GM15510 (cell line): Measurements from ENCODE around the gene EP400.
A peak's percentile ranks its signal among the peaks of the same experiment; 100 is the strongest.

Experiments used
- POLR2A ChIP-seq: IDR thresholded peaks from 3 replicates; pipeline ENCODE4 v1.6.1; 2011; ENCODE audit warnings: borderline replicate concordance; ENCODE audit not compliant: insufficient read length; ENCODE audit errors: extremely low read depth

Gene EP400

GRCh38 chr12:132077322-132078100 is 127.8 kb downstream of the EP400 start:
- no peak for TF ChIP-seq POLR2A

DNA sequence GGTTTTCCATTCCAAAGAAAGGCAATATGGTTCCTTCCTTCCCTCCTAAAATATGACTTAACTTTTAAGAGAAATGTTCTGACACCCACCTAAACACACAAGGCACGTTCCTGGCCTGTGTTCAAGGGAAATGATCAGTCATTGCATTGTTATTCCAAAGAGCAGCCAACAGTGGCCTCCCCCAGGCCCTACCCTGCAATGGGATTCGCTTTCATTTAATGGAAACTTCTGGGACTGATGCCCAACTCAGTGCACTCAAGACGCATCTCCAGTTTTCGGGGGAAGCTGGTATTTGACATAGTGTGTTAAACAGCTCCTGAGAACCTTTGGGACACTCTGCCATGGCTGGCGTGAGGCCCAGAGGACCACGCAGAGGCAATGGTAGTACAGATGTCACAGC is 128.4 kb downstream of the EP400 start:
- TF ChIP-seq POLR2A = no peak

- no peak for TF ChIP-seq POLR2A
Observed at GRCh38 chr12:132079200-132079599, 129.5 kb downstream of the EP400 start.

DNA sequence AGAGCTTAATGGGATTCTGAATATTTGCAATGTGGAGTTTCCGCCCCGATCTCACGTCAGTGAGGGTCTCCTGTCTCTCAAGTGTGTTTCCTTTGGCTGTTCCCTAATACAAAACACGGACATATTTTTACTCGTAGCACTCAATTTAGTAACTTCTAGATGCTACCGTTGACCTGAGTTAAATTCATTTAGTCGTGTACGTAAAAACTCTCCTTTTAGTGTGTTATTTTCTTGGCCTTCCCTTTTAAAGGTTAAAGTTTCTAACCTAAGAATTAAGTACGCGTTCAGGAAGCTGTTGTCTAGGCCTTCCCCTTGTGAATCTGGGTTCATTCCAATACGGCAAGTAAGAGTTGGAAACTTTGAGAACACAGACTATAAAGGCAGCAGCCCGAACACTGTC is 130.0 kb downstream of the EP400 start:
- no peak for TF ChIP-seq POLR2A

DNA sequence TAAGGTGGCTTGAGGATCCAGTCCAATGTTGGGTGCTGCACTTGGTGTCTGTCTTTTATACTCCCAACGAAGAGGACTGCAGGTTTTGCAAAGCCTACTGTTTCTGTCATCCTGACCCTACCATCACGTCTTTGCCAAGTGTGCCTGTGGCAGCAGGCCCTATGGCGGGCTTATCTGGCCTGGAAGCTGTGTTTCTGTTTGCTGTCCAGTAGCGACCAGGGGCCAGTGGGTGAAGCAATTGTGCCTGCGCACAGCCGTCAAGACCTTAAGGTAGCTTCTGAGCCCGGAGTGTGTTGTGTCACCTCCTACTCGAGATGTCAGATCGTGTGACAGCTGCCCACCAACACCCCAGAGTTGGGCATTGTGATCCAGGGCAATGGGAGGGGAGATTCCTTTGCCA is 131.7 kb downstream of the EP400 start:
- no peak for TF ChIP-seq POLR2A

DNA sequence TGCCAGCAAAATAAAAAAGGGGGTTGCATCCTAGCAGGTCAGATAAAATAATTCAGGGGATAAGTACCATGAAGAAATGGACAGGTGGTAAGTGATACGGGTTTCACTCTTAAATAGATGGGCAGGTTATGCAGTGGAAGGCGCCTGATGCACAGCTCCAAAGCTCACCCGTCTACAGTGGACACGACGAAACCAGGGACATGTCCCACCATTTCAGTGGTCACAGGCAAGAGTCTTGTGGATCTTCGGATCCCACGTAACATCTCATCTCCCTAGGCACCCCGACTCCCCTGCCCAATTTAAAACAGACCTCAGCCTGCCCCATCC is 133.8 kb downstream of the EP400 start:
- no peak for TF ChIP-seq POLR2A

DNA sequence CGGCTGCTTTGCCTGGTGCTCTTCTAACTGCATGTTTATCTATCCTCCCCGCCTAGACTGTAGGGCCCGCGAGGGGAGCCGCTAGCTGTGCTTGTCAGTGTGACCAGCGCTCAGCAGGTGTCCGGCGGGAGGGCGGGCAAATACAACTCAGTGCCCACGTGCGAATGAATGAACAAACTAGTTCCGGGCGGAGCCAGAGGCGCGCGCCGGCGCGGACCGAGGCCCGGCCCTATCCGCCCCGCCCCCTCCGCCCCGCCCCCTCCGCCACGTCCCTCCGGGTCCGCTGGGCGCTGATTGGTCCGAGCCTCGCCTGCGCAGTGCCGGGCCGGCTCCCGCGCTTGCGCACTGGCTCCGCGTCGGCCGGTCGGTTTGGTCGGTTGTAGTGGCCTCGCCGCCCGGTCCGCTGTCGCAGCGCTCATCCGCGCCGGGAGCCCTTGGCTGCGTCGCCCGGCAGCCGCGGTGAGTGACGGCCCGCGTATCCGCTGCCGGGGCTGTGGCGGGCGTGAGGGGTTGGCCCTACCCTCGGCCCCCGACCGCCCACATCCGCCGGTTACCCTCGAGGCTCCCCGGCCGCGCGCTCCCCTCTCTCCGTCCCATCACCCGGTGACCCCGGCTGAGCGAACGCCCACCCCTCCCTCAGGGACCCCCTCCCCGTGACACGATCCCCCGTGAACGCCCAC is 134.3 kb downstream of the EP400 start:
- peak; percentile 96 for TF ChIP-seq POLR2A

DNA sequence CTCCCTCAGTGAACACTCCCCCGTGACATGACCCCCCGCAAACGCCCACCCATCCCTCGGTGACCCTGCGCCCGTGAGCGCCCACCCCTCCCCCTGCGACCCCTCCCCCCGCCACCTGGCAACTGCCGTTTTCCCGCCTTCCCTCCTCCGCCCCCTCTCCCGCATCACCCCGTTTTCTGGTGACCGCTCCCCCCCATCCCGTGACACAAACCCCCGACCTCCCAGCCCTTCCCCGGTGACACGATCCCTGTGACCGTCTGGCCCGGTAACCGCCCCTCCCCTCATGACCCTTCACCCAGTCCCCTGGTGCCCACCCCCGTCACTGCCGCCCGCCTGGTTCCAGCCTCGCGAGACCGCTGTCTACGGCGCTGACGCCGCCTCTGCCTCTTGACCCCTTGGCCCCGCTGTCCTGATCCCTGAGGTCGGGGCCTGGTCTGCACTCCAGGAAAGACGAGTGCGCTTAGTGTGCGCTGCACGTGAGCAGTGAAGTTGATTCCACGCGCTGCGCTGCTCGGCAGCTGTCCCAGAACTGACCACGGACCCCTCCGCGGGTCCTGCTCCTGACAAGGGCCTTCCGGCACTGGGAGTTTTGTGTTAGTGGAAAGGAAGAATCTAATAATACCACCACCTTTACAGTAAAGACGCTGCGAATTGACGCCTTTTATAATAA is 135.0 kb downstream of the EP400 start:
- TF ChIP-seq POLR2A = peak; percentile 34

DNA sequence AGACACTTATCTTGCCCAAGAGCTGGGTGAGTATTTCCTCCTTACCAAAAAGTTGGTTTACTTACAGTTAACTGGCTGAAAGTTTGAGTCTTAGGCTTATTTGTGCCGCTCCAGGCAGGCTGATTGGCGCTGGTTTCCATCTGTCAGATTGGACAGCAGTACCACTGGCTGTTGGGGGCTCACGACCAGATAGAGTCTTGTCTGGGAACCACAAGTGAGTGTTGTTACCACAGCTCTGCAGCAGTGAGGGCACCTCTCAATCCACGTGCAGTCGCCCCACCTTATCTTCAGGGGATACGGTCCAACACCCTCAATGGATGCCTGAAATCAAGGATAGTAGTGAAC is 135.5 kb downstream of the EP400 start:
- TF ChIP-seq POLR2A = no peak

- TF ChIP-seq POLR2A = no peak
Observed at GRCh38 chr12:132089407-132089910, 139.7 kb downstream of the EP400 start.

DNA sequence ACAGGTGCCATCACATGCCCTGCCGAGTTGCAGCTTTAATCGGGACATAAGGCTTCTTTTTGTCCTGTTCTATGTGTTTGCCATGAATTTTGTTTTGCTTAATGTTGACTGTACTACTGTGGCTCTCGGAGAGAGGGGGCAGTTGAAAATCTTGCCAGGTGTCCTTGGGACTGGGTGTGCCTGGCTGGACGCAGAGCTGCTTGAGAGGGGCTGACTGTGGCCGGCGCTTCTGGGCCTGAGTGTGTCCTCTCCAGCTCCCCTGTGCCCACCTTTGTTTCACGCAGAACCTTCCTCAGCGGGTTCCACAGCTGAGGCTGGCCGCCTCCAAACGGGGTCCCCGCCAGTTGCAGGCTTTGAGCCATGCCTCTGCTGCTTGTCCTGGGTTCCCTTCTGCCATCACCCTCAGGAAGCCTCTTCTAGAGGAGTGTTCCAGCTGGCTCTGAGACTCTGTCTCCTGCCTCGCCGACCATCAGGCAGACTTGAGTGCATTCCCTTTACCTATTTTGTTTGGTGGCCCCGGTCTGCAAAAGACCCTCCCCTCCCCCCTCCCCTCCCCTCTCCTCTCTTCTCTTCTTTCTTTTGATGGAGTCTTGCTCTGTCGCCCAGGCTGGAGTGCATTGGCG is 144.6 kb downstream of the EP400 start:
- no peak for TF ChIP-seq POLR2A

GRCh38 chr12:132095520-132096409 is 146.0 kb downstream of the EP400 start:
- no peak for TF ChIP-seq POLR2A

DNA sequence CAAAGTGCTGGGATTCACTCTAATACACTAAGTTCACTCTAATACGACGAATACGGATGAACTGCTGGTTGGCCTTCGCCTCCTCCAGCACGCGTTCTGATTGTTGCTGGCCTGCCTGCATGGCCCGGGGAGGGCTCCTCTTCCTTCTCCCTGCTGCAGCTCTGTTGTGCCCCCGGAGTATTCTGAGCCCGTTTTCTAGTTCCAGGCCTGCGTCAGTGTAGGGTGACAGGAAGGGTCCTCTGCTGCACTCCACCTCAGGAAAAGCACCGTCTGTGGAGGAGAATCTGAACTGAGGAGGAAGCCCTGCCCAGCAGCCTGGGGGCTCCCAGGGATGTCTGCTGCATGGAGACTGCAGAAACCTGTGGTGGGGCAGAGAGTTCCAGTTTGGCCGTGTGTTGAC is 150.0 kb downstream of the EP400 start:
- no peak for TF ChIP-seq POLR2A

GRCh38 chr12:132100306-132101065 is 150.7 kb downstream of the EP400 start:
- no peak for TF ChIP-seq POLR2A

DNA sequence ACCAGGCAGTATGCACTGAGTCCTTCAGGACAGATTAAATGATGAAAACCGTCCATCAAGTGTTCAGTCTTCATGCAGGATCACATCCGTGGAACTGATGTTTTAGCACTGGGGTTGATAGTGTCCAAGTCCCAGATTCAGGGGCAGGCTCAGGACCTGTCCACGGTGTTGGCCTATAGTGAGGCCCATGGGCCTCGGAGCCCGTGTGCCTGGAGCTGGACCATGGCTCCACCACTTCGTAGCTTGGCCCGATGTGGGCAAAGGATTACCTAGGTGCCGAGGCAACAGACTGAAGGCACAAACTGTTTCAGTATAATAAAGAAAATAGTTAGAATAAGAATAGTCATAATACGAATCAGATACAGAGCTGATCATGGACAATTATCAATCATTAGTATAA is 152.6 kb downstream of the EP400 start:
- TF ChIP-seq POLR2A = no peak
